DMS 273 treated with DMSO at 0.1 percent for 48 hours (cell line): ENCODE results near the gene RGS6.

Experiments
- DNase-seq: peaks from one replicate; lab custom pipeline; 2025; lab: John Stamatoyannopoulos, UW

Gene RGS6

DNA sequence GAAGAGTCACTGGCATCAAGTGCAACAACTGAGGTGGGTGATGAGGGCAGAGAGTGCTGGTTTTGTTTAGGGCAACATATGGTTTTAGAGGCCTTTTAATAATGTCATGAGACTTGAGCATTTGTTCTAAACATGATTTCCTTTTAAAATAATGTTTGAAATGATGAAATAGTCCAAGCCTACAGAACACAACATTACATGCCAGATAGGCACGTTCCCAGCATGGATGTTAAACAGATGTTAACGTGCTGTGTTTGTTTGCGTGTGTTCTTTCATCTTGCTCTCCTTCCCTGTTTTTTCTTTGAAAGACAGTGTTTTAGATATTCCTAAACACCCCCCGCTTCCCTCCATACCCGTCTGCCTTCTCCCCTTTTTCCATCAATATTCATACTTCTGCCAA is 82.3 kb downstream of the RGS6 start:
- DNase-seq: no peak

DNA sequence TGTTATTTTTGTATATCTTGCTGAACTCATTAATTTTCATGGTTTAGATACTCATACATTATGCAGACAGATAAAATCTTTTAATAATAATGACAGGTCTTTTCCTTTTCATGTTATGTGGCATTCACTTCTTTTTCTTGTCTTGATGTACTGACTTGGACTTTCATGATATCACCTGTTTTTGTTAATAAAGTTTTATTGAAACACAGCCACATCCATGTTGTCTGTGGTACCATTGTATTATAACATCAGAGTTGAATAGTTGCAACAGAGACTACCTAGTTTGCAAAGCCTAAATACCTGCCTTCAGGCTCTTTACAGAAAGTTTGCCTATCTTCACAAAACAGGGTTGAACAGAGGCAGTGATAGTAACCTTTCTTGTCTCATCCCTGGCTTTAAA is 85.1 kb downstream of the RGS6 start:
- no peak for DNase-seq

DNA sequence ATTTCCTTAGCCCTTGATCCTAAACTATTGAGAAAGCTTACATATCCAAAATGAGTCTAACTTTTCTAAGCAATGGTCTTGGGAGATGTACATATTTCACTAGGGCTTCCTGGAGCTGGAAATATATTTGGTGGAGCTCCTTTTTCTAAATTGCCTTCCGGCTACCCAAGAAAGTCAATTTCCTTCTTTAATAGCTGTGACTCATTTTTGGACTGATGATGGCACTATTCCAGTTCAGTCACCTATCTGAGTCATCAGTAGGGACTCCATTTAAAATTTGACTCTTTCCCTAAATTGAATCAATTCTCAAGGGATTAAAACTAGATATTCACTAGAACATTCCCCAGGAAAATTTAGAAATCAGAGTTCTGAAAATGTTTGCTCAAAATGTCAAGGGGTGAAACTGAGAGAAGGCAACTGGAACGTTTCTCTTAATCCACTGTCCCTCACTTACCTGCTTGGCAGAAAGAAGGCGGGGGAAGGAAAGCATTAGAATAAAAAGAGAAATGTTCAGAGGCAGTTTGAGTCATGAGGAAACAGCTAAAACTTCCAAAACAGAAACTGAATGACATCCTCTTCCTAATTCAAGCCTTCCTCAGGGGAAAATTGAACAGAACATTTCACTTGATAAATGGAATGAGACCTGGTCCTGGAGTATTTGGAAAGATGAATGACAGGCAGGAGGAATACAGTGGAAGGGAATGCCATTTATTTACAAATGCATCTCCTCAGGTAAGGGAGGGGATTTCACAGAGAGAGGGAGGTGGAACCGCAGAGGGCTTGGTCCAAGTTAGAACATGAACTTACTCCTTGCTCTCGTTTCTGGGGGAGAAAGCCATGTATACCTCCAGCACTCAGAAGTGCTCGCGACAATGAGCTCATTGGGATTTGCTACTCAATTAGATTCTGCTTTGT is 91.2 kb downstream of the RGS6 start:
- no peak for DNase-seq

DNA sequence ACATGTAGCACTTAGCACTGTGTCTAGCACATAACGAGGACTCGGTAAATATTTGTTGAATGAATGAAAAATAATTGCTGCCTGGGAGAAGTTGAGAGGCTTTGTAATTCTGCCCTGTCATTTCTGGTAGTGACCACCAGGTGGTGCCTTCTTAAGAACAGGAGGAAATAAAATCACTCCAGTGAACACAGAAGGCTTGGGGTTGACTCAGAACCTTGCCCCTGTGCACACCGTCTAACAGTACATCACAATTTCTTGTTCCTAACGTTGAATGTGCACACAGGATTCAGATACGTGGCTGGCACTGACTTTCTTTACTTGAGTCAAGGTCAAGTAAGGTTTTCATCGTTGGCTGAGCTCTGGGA is 91.8 kb downstream of the RGS6 start:
- no peak for DNase-seq

DNA sequence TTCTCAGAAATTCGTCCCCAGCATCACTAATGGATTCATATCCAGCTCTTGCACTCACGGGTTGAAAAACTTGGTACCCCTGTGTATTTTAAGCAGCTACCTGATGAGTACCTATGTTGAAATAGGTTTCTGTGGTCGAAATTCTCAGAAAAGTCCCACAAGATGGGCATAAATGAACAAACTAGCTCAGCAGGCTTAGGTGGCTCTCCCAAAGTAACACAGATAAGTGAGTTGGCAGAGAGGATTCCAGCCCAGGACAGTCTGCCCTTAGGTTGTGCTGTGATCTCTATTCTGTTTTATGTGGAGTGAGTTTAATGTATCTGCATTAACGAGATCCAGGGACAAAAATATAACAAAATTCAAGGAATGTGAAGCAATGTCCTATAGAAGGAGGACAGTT is 92.3 kb downstream of the RGS6 start:
- DNase-seq: no peak

DNA sequence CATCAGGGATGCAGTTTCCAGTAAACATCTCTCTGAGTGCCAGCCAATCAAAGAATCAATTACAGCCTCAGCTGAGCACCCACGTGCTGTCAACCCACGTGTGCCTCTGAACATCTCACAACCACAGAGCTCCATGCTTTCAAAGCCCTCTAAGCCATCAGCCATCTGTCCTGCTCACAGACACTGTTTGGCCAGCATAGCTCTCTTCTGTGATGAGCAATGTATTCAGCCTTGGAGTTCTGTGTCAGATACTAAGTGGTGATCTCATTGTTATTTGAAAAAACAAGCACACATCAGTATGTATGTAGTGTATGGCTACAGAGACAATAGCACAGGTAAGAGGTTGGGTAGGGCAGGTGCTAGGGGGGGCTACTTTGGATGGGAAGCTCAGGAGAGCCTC is 94.3 kb downstream of the RGS6 start:
- no peak for DNase-seq

DNA sequence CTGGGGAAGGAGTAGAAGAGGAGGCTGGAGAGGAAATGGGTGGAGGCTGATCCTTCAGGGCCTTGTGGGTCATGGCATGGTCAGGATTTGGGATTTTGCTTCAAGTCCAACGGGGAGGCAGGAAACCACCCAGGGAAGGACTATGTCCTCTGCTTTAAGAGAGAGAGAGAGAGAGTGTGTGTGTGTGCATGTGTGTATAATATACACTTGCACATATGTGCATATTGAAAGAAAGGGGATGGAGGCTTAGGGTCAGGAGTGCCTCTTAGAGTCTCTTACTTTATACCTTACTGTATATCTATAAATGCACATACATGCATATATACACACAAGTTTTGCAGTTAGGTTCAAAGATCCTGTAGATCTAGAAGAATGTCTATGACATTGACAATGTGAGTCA is 94.8 kb downstream of the RGS6 start:
- DNase-seq: no peak

DNA sequence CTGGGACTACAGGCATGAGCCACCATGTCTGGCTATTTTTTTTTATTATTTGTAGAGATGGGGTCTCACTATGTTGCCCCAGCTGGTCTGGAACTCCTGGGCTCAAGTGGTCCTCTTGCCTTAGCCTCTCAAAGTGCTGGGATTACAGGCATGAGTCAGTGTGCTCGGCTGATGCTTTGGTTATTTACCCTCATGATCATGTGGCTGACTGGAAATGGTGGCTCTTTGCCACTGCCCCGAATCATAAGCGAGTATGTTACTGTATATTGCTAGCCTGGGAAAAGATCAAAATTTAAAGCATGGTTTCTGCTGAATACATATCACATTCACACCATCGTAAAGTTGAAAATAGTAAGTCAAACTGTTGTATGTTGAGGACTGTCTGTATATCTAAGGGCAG is 101.1 kb downstream of the RGS6 start:
- DNase-seq: no peak

DNA sequence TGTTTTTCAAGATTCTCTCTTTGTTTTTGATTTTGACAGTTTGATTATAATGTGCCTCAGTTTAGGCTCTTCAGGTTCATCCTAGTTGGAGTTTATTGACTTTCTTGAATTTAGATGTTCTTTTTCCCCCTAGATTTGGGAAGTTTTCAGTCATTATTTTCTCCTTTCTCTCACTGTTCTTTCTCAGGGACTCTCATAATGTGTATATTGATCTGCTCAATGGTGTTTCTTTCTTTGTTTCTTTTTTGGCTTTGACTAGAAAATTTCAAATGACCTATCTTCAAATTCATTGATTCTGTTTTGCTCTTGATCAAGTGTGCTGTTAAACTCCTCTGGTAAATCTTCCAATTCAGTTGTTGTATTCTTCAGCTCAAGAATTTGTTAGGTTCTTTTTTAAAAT is 108.3 kb downstream of the RGS6 start:
- DNase-seq: no peak

DNA sequence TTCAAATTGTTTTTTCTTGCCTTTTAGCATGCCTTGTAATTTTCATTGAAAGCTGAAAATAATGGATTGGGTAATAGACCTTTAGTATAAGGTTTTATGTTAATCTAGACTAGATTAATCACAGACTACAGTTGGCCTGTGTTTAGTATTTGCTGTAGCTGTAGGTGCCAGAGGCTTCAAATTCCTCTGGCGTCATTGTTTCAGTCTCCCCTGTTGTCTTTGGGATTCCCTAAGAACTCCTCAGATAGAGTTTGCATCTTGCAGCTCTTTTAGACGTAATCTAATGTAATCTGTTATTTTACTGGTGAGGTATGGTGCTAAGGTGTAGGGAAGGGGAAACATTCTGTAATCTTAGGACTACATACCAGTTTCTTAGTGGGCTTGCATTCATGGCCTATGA is 113.0 kb downstream of the RGS6 start:
- no peak for DNase-seq

DNA sequence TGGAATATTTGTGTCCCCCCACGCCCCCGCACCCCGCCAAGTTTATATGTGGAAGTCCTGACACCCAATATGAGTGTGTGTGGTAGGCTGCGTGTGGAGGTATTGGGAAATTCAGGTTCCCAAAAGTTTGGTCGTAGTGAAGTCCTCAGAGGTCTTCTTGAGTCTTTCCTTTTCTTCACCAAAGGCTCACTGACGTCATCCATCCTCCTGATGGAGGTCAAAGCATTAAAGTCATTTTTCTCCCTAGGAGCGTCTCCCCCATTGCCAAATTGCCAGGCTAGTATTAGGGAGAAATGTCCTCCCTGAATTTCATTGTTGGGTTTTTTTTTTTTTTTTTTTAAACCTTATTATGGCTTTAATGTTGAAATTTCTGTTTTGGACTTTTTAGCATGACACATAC is 113.7 kb downstream of the RGS6 start:
- DNase-seq: no peak

DNA sequence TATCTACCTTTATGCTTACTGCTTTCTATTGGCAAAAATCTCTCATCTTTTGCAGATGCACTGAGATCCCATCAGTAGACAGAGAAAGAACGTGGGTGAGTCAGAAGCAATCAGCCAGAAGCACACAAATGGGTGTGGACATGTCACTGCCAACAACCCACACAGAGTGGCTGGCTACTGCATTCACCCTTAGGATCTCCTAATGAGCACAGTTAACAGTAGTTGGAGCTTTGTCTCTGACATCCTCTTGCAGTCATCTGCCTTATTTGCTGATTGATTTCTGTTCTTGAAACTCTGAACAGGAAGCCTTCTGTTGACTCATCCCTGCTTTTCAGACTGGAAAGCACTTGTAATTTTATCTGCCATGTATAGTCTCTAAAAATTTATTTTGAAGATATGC is 117.2 kb downstream of the RGS6 start:
- DNase-seq: no peak

DNA sequence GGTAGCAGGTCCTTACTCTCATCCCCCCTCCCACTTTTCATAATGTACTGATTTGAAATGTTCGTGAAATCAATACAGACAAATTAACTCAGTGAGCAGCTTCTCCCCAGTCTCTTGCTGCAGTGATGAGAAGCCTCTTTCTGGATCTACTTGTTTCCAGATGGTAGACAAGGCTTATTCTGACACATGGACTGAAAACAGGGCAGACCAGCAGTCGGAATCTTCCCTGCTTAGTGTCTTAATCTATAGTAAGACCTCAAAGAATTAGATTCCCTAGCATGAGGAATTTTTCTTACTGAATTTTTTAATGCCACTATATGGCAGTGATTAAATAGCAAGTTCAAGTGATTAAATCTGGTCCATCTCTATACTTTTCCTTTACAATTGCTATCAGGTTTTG is 120.1 kb downstream of the RGS6 start:
- DNase-seq: no peak

DNA sequence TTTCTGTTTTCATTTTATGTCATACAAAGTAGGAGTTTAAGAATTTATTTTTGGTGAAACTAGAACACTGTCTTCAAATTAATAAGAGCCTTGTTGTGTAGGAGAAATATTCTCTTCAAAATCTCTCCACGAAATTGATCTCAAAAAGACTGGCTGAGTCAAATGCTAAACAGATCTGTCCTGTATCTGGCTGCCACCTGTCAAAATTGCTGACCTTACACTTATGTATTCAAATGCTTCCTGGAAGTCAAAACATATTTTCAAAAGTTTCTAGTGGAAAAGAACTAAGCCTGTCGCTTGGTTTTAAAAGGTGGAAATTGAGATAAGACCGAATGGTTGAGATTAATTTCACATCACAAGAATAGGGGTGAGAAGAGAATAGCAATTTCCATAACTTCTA is 121.4 kb downstream of the RGS6 start:
- DNase-seq: no peak

DNA sequence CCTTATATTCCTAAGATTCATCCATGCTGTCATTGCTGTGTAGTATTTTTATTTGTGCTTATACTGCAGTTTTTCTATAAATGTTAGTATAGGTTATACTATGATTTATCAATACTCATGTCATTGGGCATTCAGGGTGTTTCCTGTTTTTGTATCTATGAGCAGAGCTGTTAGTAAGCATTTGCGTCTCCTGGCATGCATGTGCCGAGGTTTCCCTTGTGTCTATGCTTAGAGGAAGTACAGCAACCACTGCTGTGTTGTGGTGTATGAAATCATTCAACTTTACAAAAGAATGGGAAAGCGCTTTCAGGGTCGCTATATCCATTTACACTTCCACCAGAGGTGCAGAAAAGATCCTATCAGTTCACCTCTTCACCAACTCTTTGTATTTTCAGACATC is 122.7 kb downstream of the RGS6 start:
- DNase-seq: no peak

DNA sequence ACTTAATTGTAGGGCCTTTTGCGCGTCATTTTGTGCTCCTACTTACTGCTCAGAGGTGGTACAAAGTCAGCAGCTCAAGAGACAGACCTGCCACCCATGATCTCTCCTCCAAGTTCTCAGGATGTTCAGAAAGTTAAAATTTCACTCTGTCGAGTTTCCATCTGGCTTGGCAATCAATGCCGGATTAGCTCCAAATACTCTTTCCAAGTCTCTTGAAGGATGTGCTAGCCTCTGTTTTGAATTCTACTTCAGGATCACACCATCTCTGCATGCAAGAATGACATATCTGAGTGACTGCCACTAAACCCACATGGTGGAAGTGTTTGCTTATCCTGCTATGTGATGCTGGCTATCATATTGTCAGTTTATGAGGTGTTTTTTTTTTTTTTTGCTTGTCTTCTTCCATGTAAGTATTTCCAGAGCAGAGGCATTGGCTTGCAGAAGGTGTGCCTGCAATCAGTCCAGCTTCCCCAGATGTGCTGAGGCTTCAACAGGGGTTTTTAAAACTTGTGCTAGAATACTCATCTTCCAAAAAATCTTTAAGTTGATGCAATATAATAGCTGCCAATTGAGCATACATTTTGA is 125.6 kb downstream of the RGS6 start:
- DNase-seq: no peak

DNA sequence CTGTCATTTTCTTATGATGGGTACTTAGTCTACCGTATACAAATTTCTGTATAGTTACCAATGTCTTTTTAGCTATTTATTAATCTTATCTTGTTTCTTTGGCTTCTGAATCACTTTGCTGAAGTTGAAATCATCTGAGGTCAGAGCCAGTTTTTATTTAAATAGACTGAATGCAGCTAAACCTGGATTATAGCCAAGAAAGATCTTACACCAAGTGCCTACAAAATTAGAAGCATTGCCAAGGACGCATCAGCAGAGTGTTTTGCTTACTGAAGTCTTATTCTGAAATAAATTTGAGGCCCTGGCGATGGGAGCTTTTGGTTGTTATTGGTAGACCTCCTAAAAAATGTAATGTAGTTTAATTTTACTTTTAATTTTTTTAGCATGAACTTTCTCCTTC is 128.2 kb downstream of the RGS6 start:
- DNase-seq: no peak

DNA sequence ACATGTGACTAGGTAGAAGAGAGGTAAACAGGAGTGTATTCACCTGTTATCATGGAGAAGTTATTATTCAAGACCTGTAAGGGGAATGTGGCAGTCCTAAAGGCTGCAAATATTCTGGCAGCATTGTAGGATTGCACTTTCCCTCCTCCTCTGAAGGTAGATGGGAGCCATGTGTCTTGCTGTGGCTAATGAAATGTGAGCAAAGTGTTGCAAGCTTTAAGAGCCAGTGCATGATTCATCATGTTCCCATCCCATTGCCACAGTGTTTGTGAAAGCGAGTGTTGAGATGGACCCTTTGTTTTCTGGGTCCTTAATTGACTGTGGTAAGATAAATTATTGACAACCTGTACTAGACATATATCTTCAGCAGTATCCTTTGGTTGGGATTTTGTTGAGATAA is 128.7 kb downstream of the RGS6 start:
- no peak for DNase-seq

DNA sequence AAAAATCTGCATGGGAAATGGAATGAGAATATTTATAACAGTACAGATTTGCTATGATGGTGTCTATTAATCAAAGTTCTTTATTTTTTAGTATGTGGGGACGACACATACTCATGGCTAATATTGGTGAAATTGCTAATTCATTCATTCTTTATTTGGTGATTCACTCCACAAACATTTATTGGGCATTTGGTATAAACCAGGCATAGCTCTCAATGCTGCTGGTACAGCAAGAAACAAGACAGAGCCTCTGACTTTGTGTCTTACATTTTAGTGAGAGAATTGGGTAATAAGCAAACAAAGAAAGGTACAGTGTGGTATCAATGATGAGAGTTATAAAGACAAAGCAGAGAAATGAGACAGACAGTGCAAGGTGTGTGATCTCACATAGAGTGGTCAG is 129.5 kb downstream of the RGS6 start:
- no peak for DNase-seq

DNA sequence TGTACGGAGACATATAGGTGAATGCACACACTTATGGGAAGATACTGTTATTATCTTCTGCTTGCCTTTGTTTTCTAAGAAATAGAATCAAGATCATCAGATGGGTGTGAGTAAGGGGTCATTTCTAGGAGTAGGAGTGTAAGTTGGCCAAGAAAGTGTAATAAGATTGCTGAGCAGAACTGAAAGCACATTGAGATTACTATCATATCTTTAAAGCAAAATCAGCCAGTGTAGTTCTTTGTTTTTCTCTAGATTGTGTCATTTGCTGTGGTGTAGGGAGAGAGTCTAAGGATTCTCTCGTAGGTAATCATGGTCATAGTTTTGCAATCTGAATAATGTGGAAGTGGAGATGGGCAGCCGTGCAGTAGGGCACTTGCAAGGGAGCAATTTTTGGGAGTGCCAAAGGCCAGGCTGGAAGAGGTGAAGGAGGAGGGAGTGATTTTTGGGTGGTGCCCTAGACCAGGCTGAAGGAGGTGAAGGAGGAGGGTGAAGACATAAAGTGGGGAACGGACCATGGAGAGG is 131.6 kb downstream of the RGS6 start:
- no peak for DNase-seq

DNA sequence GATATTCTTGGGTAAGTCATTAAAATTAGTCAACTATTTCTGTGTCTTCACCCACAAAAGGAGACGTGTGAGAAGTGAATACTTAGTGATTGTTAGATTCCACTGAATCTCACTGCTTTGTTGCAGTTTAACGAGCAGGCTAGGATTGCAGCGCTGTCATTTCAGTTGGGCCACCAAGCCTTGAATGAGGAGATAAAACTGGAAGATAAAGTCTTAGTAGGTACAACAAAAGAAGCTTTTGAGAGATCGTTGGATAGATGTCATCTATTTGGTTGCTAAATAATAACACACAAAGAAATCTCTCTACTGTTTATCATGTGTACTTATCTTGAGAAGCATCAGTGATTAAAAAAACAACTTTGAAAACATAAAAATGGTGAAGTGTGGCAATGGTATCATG is 132.3 kb downstream of the RGS6 start:
- no peak for DNase-seq

DNA sequence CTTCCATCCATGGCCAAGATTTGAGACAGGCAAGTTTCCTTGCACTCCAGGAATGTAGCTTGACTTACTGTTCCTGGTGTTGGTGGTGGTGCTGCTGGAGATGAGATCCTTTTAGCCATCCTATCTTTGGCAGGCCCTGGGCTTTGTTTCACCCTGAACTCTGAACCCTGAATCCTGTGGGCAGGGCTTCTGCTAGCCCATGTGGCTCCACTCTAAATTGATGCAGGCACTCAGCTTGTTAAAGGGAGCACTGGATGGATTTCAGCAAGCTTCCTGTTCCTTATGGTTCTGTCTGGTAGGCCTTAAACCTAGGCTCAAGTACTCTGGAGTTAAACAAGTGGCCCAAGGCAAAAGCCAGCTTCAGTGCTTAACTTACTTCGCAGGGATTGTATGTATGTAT is 138.2 kb downstream of the RGS6 start:
- no peak for DNase-seq

DNA sequence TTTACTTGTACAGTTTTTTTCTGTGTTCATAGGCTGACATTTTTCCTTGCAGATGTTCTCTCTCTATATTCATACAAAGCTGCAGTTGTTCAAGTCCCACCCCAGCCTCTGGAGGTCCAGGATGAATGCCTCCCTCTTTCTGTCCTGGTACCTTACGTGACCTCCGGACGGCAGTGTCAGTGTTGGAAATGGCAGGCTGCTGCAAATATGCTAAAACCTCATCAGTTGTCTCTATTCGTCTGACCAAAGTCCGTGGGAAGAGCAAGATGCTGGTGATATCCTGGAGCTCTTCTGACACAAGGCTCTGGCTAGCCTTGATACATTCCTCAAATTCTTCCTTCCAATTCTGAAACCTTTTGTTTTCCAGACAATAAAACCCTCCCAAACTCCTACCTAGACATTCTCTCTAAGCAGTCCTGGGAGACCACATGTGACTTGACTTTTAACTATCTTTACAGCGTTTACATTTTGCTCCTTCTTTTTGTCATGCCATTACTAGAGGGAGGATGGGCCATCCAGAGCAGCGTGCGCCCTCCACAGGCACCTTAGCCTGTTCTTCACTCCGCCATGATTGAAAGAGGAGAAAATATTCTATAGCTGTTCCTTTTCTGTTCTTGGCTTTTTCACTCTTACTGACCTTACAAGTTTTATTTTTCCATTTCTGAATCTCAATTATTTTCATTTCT is 143.6 kb downstream of the RGS6 start:
- DNase-seq: no peak
